HG03439 (cell line): ENCODE results near the gene SHROOM1.
"Not testable (repeated sequence)": the region's sequence is repeated elsewhere in the genome, so short reads cannot be mapped to it uniquely, and the experiment has no call there.

ENCODE experiments used
- ATAC-seq: cut with Tn5 transposase; IDR thresholded peaks from one replicate; pipeline ENCODE4 v1.9.1; 2021; ENCODE audit warnings: mild to moderate bottlenecking, moderate library complexity; ENCODE audit not compliant: unreplicated experiment

SHROOM1 gene

DNA sequence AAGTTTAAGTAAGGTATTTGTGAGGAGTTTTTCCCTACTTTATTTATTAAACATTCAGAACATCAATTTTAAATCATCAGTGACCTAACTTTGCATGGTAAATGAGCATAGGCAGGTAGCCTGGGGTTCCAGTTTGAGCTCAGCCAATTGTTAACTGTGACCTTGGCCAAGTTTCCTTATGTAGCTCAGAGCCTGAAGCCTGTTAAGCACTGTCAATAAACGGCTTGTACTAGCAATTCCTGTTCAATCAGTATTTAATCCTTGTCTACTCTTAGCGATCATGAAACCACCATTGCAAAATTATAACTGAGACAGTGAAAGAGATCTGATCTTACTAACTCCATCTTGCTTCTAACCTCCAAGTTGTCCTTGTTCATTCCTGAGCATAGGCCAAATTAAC, 22.0 kb downstream of the SHROOM1 start:
- ATAC-seq = no peak

DNA sequence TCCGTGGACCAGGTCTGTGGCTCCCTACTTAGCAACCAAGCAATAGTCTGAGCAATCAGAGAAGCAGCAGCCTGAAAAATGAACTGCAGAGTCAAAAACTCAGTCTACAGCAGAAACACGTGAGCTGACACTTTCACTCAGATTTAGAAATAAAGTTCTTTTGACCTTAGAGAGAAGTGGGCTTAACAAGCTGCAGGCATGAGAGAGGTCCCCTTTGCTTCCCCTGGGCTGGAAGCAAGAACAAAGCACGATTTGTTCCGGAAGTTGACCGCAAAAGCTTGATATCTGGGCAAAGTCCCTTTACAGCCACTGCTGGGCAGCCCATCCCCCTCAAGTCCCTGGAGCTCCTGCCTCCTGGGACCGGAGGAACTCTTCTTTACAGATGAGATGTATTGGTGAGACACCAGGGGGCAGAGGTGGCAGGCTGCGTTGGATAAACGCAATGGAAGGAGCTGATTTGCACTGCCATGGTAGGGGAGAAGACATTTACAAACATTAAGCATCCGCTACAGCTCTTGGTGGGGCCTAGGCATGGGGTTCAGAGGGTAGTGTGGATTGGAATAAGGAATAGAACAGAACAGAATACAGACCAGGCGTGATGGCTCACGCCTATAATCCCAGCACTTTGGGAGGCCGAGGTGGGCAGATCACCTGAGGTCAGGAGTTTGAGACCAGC, 23.1 kb downstream of the SHROOM1 start:
- ATAC-seq = no peak

DNA sequence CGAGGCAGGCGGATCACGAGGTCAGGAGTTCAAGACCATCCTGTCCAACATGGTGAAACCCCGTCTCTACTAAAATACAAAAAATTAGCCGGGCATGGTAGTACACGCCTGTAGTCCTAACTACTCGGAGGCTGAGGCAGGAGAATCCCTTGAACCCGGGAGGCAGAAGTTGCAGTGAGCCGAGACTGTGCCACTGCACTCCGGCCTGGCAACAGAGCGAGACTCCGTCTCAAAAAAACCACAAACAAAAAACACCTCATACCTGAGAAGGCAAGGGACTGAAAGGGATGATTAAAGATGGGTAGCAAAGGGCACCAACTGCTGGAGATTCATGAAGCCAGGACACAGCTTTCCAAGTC, 23.7 kb downstream of the SHROOM1 start:
- not testable (repeated sequence) for ATAC-seq

DNA sequence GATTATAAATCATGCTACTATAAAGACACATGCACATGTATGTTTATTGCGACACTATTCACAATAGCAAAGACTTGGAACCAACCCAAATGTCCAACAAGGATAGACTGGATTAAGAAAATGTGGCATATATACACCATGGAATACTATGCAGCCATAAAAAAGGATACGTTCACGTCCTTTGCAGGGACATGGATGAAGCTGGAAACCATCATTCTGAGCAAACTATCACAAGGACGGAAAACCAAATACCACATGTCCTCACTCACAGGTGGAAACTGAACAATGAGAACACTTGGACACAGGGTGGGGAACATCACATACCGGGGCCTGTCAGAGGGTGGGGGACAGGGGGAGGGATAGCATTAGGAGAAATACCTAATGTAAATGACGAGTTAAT, 24.6 kb downstream of the SHROOM1 start:
- ATAC-seq = not testable (repeated sequence)

DNA sequence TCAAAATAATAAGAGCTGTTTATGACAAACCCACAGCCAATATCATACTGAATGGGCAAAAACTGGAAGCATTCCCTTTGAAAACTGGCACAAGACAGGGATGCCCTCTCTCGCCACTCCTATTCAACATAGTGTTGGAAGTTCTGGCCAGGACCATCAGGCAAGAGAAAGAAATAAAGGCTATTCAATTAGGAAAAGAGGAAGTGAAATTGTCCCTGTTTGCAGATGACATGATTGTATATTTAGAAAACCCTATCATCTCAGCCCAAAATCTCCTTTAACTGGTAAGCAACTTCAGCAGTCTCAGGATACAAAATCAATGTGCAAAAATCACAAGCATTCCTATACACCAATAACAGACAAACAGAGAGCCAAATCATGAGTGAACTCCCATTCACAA, 26.2 kb downstream of the SHROOM1 start:
- ATAC-seq = not testable (repeated sequence)

DNA sequence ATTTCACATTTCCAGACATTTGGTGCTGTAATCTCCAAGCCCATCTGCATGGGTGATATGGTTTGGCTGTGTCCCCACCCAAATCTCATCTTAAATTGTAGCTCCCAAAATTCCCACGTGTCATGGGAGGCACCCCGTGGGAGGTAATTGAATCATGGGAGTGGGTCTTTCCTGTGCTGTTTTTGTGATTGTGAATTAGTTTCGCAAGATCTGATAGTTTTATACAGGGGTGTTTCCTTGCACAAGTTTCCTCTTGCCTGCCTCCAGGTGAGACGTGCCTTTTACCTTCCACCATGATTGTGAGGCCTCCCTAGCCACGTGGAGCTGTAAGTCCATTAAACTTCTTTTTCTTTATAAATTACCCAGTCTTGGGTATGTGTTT, 27.8 kb downstream of the SHROOM1 start:
- ATAC-seq = not testable (repeated sequence)

DNA sequence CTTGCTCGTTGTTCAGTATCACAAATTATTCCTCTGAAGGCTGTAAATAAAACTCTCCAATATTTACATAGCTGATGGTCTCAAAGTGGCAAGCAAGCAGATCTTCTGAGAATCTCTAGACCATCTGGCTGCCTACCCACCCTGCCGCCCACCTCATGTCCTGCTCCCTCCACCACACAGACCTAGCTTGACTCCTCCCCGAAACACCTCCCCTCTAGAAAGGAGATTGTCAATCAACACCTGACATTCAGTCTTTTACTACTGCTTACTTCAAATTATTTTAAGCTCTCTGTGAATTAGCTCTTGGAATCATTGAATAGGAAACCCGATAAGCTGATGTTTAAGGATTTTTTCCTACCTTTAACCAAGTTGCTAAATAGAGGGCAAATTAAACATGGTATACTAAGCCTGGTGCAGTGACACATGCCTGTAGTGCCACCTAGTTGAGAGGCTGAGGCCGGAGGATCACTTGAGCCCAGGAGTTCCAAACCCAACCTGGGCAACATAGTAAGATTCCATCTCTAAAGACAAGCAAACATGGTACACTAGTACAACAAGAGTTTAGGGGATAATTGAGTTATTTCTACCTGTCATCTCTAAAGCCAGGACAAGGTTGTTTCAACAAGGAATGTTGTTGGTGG, 28.3 kb downstream of the SHROOM1 start:
- ATAC-seq = no peak

DNA sequence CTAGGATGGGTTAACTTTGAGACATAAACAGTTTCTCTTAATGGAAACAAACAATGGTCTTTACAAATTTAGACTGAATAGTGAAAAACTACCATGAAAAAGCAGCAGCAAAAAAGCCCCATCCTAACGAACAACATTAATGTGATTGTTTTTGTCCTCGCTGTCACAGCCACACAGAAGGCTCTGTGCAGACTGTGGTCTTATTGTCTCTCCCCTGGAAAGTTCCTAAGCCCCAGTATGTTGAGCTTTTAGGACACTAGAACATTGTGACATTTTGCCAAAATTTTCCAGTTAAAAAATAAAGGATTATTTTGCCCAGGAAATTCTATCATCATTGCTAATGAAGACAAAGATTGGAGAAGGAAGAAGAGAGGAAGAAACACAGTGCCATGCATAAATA, 29.9 kb downstream of the SHROOM1 start:
- no peak for ATAC-seq

DNA sequence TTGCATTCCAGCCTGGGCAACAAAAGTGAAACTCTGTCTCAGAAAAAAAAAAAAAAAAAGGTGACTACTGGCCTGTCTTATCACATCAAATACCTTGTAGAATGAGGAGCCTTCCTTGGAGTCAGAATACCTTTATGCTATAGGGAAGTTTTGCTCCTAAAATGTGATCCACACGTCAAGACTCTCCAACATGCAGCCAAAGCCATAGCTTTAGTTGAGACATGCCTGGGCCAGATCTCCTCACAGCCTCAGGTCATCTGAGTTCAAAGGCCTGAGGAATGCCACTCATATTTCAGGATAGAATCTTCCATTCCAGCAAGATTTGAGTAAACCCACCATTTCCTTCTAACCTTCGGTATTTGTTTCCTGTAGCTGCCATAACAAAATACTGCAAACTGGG, 31.1 kb downstream of the SHROOM1 start:
- no peak for ATAC-seq

DNA sequence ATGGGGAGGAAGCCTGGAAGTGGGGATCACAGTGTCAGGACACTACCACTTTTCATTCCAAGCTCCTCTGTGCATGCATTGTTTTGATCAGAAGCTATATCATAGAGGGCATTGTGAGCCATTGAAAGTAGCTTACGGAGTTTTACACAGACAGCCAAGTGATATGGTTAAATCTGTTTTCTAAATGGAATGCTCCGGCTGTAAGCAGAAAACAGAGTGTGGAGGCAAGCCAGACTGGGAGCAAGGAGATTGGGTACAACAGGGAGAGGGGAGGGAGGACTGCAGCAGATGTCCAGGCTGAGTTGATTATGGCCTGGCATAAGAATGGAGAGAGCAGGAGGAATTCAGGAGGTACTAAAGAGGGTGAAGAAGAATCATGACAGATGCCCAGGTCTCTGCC, 32.8 kb downstream of the SHROOM1 start:
- no peak for ATAC-seq

DNA sequence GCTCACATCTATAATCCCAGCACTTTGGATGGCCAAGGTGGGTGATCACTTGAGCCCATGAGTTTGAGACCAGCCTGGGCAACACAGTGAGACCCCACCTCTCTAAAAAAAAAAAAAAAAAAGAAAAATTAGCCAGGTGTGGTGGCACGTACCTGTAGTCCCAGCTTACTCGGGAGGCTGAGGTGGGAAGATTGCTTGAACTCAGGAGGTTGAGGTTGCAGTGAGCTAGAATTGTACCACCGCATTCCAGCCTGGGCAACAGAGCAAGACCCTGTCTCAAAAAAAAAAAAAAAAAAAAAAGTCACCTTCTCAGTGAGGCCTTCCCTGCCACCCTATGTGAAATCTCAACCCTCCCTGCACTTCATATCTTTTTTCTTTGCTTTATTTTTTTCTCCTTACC, 39.4 kb downstream of the SHROOM1 start:
- no peak for ATAC-seq

DNA sequence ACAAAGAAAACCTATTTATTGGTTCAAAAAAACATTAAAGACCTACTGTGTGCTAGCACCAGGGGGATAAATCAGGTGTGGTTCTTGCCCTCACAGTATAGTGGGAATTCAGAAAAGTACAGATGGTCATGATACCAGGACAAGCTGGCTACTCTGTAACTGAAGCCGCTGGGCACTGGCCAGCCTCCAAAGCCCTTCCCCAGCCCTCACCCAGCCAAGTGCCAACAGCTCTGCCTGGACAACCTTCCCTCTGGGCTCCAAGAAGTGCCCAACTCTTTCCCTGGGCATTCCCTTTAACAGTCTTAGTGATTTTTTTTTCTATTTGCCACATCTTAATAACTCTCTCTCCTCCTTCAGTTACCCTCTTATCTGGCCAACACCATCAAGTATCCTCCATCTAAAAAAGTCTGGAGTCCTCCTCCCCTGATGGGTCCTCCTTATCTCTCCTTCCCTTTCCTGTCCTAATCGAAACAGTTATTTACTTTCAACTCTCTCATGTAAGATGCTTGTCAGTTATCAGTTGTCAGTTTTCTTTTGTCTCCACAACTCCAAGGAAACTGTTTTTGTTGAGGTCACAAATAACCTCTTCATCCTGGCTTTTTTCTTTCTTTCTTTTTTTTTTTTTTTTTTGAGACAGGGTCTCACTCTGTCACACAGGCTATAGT, 40.1 kb downstream of the SHROOM1 start:
- ATAC-seq = no peak

DNA sequence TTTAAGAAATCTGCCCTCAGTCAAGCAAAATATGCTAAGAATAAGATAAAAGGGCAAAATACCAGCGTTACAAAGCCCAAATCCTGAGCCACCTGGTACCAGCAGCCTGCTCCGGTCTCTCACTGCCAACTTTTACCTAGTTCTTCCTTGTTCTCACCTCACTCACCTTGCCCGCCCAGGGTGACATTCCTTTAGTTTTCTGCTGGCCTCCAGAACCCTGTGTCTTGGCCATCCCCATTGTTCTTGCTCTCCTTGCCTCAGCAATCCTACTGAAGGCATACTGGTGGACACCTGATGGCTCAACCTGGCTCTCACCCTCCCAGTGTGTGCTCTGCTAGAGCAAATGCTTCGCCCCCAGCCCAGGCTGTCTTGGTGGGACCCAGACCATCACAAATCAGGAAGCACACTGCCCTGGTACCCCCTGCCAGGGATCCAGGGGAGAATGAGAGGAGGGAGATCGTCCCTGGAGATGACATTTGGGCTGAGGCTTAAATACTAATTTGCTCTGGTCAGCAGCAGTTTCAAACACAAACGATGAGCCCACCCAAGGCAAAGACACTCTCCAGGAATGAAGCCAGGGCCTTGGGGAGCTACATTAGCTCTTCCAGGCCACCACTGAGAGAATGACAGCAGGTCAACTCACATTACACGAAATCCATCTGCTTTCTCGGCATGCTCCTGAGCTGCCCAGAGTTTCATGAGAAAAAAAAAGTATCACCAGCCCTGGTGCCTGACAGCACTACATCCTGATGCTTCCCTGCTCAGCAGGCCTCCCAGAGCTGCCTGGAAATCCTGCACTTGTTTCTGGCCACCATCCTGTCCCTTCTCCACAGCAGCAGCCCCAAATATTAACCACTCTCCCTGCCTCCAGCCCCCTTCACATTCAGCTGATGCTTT, 41.2 kb downstream of the SHROOM1 start:
- ATAC-seq = no peak

DNA sequence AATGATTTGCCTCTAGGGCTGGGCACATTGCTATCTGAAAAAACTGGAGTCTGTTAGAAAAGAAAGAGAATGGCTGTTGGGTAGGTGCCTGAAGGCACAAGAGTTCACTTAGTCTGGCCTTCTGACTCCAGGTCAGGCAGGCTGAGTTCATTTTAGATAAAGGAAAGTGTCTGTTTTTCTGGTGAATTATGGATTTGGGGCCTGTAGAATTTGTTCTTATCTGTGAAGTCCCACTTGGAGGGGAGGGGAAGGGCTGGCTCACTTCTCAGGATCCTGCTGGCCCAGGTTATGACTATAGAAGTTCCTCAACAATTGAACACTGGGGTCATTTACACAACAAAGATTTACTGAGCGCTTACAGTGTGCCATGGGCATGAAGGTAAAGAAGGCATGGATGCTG, 41.9 kb downstream of the SHROOM1 start:
- no peak for ATAC-seq

DNA sequence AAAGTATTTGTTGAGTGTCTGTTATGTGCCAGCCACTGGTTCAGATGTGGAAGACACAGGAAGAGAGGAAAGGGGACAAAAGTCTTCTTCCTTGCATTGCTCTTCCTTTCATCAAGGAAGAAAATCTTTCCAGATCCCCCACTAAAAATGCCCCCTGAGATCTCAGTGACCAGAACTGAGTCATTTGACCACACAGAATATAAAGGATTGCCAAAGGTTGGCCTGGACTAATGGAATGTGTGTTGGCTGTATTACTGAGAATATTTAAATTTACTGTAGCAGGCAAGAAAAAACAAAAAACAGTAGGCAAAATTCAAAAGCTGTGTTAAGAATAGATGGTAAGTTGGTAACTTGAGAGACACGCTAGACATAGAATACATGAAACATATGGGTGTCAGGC, 43.4 kb downstream of the SHROOM1 start:
- no peak for ATAC-seq

DNA sequence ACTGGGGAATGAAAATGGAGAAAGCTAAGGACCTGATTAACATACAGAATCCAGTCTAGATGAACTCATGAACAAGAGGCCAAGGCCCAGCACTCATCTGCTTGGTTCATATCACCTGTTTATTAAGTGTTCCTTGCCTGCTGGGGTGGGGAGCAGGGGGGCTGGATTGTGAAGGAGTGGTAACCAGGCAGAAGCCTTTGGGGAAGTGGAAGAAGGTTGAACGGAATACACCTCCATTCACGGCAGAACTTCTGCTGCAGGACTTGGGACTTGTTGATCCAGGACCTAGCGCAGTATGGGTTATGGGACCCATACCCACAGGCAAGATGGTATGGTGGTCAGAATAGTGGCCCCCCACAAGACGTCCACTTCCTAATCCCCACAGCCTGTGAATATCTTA, 44.6 kb downstream of the SHROOM1 start:
- no peak for ATAC-seq

DNA sequence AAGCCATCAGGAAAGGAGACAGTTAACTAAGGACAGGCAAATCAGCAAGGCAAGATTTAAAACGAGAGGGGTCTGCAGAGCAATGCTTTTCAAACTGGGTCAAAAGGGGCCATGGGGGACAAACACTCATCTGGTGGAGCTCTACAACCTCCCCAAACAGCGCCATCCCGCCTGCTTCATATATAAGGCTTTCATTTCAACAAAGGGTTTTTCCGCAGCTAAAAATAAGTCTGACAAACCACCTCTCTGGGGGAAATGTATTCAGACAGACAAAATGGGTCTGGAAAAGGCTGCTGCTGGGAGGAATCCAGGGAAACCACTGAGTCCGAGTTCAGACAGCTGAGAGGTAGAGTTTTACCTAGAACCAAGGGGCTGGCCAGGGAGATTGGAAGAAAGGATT, 45.1 kb downstream of the SHROOM1 start:
- no peak for ATAC-seq

DNA sequence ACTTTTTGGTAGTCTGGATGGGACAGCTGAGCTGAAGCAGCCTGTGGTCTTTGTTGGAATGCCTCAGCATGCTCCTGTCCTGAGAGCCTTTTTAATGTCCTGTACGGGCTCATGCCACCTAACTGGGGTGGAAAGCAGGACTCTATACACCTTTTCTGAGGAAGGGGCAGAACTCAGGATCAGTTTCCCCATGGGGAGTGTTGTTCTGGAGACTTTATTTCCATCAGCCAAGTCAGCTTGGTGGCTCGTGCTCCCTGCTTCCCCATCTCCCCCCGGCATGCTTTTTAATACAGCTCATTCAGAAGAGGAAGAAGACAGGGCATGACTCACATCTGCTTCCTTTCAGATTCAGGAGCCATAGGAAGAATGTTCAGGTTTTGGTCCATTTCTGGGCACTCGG, 48.3 kb downstream of the SHROOM1 start:
- ATAC-seq = no peak

DNA sequence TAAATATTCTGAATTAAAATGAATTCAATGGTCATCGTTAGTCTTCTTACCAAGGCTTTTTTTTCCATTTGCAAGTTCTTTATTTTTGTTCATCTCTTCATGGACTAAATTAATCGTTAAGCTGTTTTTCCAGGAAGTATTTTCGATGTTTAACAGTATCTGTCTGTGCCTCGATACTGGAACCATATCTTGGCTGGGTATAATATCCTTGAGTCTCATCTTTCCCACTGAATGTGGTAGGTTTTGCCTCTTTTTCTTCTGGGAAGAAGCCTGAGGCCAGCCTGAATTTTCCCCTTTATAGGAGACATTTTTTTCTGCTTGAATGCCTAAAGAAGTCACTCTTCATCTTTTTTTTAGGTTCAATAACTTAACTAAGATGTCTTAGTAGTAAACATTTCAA, 49.4 kb downstream of the SHROOM1 start:
- ATAC-seq = no peak

DNA sequence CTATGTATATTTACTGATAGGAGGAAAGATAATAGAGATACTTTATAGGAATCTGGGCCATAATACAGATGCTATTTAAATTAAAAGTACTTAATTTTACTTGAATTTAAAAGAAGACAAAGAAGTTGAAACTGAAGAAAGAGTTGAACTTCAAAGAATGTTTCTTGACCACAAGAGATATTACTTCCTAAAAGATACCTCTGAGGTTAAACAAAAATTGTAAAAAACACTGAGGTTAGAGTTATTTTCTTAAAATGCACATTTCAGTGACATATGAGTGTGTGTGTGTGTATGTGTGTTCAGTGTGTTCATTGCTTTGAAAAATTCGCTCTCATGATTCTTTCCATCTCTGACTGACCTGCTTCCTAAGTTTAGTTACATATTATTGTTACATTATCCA, 49.9 kb downstream of the SHROOM1 start:
- no peak for ATAC-seq

DNA sequence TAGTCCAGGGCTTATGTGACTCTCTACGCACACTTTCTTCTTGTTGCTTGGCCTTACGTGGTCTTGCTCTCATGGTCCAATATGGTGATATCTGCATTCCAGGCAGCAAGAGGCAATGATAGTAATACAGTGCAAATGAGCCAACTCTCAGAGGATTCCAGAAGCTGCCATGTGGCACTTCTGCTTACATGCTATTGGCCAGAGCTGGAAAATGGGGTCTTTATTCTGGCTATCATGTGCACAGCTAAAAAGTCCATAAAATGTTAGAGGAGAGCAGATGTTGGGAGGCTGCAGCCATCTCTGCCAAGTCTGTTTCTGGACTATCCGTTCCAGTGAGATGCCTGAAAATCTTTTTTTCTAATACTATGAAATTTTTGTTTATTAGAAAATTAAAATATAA, 50.5 kb downstream of the SHROOM1 start:
- no peak for ATAC-seq

DNA sequence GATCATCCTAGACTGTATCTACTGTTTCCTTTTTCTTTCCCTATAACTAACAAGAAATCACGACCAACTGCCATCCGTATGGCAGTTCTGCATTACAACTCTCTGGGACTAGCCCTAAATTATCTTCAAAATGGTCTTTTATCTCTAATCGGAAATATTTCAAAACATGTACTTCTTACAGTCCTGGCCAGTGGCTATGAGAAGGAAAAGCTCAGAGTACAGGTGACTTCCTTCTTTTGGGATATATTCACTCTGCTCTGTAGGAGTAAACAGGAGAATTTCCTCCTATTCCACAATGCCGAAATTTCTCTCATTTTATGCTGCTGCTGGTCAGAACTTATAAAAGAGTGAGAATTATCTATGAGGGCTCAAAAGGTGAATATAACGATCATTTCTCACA, 51.6 kb downstream of the SHROOM1 start:
- no peak for ATAC-seq
